ENCODE results near the gene SYCP2. TPM values are rescaled to one million over a fixed set of nuclear protein-coding genes. Genes with fewer than 3 reads are reported as not detected.
A peak's percentile ranks its signal among the peaks of the same experiment; 100 is the strongest.

SYCP2 gene
- total RNA-seq, 4 donors from 2014 or later = 1.8 to 5.0 (median 4.4) TPM

GRCh38 chr20:59932616-59933295 is 681 bp downstream of the SYCP2 start:
- peaks cover 33% of the 10 kb centered on the region for H3K4me1 ChIP-seq
- no peaks in the 10 kb centered on the region for H3K36me3 ChIP-seq
- H3K27ac ChIP-seq = peak overlapping the region; percentile 34
- 91% methylated on average over 52 of the region's 72 CpGs for WGBS
- TF ChIP-seq POLR2AphosphoS5 (IDR thresholded peaks at IDR 0.05) (no peak), CTCF (IDR thresholded peaks at IDR 0.05) (no peak), EP300 (IDR thresholded peaks at IDR 0.05) (no peak)
- DNase-seq (ENCODE audit: low spot score in 2 of 2) = peak; percentile 65 to 75
- H3K9me3 ChIP-seq = no peaks in the 10 kb centered on the region
- peak overlapping the region; percentile 78 for H3K4me3 ChIP-seq
- no peaks in the 10 kb centered on the region for H3K27me3 ChIP-seq

- DNase-seq (ENCODE audit: low spot score in 2 of 2) = no peak
- WGBS = 85% methylated on average over 9 of the region's 9 CpGs
- no peak overlapping the region for H3K27ac ChIP-seq
- peaks cover 22% of the 10 kb centered on the region for H3K4me1 ChIP-seq
- no peaks in the 10 kb centered on the region for H3K27me3 ChIP-seq
- H3K4me3 ChIP-seq = no peak overlapping the region
- TF ChIP-seq POLR2AphosphoS5 (IDR thresholded peaks at IDR 0.05) (no peak), EP300 (IDR thresholded peaks at IDR 0.05) (no peak), CTCF (IDR thresholded peaks at IDR 0.05) (no peak), POLR2A (IDR thresholded peaks at IDR 0.05) (no peak)
- no peaks in the 10 kb centered on the region for H3K36me3 ChIP-seq
- no peaks in the 10 kb centered on the region for H3K9me3 ChIP-seq
Measured at GRCh38 chr20:59931511-59932312, 1.7 kb downstream of the SYCP2 start.

GRCh38 chr20:59925899-59926298 is 7.5 kb downstream of the SYCP2 start:
- H3K27me3 ChIP-seq = no peaks in the 10 kb centered on the region
- H3K36me3 ChIP-seq = no peaks in the 10 kb centered on the region
- TF ChIP-seq POLR2A (IDR thresholded peaks at IDR 0.05) = no peak
- TF ChIP-seq POLR2AphosphoS5 (IDR thresholded peaks at IDR 0.05) = no peak
- no peak for TF ChIP-seq EP300 (IDR thresholded peaks at IDR 0.05)
- no peak for TF ChIP-seq CTCF (IDR thresholded peaks at IDR 0.05)
- no peak for DNase-seq (ENCODE audit: low spot score in 2 of 2)
- no peaks in the 10 kb centered on the region for H3K4me1 ChIP-seq
- no peak overlapping the region for H3K4me3 ChIP-seq
- no peaks in the 10 kb centered on the region for H3K9me3 ChIP-seq
- peak overlapping the region; percentile 32 for H3K27ac ChIP-seq

- WGBS = 88% methylated on average over 1 of the region's 1 CpG
- peak overlapping the region; percentile 32 for H3K27ac ChIP-seq
Measured at GRCh38 chr20:59925359-59925758, 8.1 kb downstream of the SYCP2 start.

More at GRCh38 chr20:59925359-59925758, 8.1 kb downstream of the SYCP2 start:
- no peak overlapping the region for H3K4me3 ChIP-seq
- H3K27me3 ChIP-seq = no peaks in the 10 kb centered on the region
- no peaks in the 10 kb centered on the region for H3K36me3 ChIP-seq
- H3K4me1 ChIP-seq = no peaks in the 10 kb centered on the region
- no peaks in the 10 kb centered on the region for H3K9me3 ChIP-seq
- no peak for TF ChIP-seq EP300 (IDR thresholded peaks at IDR 0.05)
- TF ChIP-seq POLR2A (IDR thresholded peaks at IDR 0.05) = no peak
- no peak for TF ChIP-seq CTCF (IDR thresholded peaks at IDR 0.05)
- TF ChIP-seq POLR2AphosphoS5 (IDR thresholded peaks at IDR 0.05) = no peak
- no peak for DNase-seq (ENCODE audit: low spot score in 2 of 2)
